ENCODE results near the gene PEX1.
A peak's percentile ranks its signal among the peaks of the same experiment; 100 is the strongest.

Gene PEX1

DNA sequence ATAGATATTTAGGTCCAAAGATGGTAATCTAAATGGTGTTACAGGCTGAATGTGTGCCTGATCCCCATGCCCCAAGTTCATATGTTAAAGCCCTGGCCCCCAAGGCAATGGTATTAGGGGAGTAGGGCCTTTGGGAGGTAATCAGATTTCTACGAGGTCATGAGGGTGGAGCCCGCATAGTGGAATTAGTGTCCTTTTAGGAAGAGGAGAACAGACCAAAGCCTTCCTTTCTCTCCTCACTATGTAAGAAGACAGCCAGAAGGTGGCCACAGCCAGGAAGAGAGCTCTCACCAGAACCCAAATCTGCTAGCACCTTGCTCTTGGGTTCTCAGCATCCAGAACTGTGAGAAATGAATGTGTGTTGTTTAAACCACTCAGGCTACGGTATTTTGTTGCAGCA lies 65.8 kb downstream of the PEX1 start:
- Histone ChIP-seq H3K36me3 (ENCODE audit: control insufficient read depth, insufficient read depth, low read length) (no peaks in the 10 kb centered on the region), H3K27ac (ENCODE audit: insufficient read depth, low read depth, low read length, poor library complexity, severe bottlenecking) (no peak overlapping the region)
- 97 to 99% methylated on average over 3 of the region's 3 CpGs for WGBS, 2 experiments

DNA sequence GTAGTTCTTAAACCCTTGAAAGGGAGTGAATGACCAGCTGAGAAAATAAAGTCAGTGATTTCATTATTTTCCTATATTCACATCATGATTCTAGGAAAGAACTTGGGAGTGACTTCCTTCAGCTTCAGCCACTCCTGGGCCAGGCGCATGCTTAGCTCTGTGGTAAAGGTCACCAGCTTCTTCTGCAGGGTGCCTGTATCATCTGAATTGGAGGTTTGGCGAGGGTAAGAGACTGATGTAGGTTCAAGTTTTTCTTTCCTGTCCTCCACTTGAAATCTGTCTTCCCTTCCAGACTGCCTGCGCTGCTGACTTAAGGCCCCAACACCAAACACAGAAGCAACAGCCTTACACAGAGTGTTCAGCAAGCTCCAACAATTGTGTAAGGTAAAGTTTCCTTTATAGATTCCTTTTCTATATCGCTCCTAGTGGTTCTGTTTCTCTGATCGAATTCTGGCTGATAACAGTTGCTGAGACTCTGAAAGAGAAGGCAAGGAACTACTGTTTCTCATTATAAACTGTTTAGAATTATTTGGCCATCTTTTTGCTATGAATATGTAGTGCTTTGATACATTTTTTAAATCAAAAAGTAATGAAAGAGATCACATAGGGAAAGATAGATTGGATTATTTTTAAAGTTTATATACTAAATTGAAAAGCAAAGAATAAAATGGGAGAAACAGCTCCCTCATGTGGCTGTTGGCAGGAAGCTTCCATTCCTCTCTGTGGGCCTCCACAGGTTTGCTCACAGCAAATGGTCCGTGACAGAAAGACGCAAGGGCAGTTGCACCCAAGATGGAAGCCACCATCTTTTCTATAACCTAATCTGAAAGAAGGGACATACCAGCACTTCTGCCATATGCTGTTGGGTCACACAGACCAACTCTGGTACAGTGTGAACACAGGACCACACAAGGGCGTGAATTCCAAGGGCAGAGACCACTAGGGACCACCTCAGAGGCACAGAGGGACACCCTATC lies 67.0 kb downstream of the PEX1 start:
- H3K36me3 ChIP-seq (ENCODE audit: control insufficient read depth, insufficient read depth, low read length), result peaks cover 6% of the 10 kb centered on the region
- no peaks in the 10 kb centered on the region for H3K27me3 ChIP-seq (ENCODE audit: control insufficient read depth, insufficient read depth, low read length, poor library complexity, severe bottlenecking)
- H3K9me3 ChIP-seq (ENCODE audit: control insufficient read depth, low read length), result no peaks in the 10 kb centered on the region
- H3K27ac ChIP-seq (ENCODE audit: insufficient read depth, low read depth, low read length, poor library complexity, severe bottlenecking), result no peak overlapping the region
- 79 to 83% methylated on average over 8 of the region's 8 CpGs for WGBS, 2 experiments
- no peaks in the 10 kb centered on the region for H3K4me1 ChIP-seq (ENCODE audit: control insufficient read depth, insufficient read depth, low read length)
- no peak overlapping the region for H3K4me3 ChIP-seq (ENCODE audit: insufficient read depth, low read depth, low read length)

More for the DNA sequence above, 65.8 kb downstream of the PEX1 start:
- H3K9me3 ChIP-seq (ENCODE audit: control insufficient read depth, low read length), result no peaks in the 10 kb centered on the region
- H3K27me3 ChIP-seq (ENCODE audit: control insufficient read depth, insufficient read depth, low read length, poor library complexity, severe bottlenecking), result no peaks in the 10 kb centered on the region
- no peak overlapping the region for H3K4me3 ChIP-seq (ENCODE audit: insufficient read depth, low read depth, low read length)
- H3K4me1 ChIP-seq (ENCODE audit: control insufficient read depth, insufficient read depth, low read length), result no peaks in the 10 kb centered on the region

DNA sequence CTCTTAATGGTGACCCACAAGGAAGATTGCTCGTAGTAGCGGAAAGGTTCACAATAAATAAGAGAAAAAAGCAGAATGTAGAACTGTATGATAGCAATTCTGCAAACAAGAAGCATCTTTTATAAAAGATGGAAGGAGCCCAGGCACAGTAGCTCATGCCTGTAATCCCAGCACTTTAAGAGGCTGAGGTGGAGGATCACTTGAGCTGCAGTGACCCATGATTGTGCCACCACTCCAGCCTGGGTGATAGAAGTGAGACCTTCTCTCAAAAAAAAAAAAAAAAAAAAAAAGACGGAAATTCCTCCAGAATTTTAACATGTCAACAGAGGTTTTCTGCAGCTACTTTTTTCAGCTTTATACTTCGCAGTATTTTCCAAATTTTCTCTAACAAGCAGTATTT lies 67.8 kb downstream of the PEX1 start:
- no peaks in the 10 kb centered on the region for H3K9me3 ChIP-seq (ENCODE audit: control insufficient read depth, low read length)
- H3K27me3 ChIP-seq (ENCODE audit: control insufficient read depth, insufficient read depth, low read length, poor library complexity, severe bottlenecking), result no peaks in the 10 kb centered on the region
- H3K27ac ChIP-seq (ENCODE audit: insufficient read depth, low read depth, low read length, poor library complexity, severe bottlenecking), result no peak overlapping the region
- H3K4me3 ChIP-seq (ENCODE audit: insufficient read depth, low read depth, low read length), result no peak overlapping the region
- H3K4me1 ChIP-seq (ENCODE audit: control insufficient read depth, insufficient read depth, low read length), result no peaks in the 10 kb centered on the region
- 84 to 91% methylated on average over 4 of the region's 4 CpGs for WGBS, 2 experiments
- peaks cover 14% of the 10 kb centered on the region for H3K36me3 ChIP-seq (ENCODE audit: control insufficient read depth, insufficient read depth, low read length)

DNA sequence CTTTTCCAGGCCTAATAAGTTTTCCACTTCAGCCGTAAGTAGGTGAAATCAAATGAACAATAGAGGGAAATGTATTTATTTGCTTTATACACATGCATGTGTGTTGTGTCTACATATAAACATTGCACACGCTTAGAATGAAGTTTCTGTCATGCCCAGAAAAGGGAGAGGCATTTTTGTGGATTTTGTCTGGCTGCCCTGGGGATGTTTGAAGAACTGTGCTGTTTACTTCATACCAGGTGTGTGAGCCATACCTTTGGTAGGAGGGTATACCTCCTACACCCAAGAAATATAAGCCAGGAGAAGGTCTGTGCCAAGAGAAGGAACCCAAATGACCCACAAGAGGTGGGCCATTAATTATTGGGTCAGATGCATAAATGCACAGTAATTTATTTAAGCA lies 68.2 kb downstream of the PEX1 start:
- Histone ChIP-seq H3K27ac (ENCODE audit: insufficient read depth, low read depth, low read length, poor library complexity, severe bottlenecking) (no peak overlapping the region), H3K4me1 (ENCODE audit: control insufficient read depth, insufficient read depth, low read length) (no peaks in the 10 kb centered on the region), H3K27me3 (ENCODE audit: control insufficient read depth, insufficient read depth, low read length, poor library complexity, severe bottlenecking) (no peaks in the 10 kb centered on the region), H3K36me3 (ENCODE audit: control insufficient read depth, insufficient read depth, low read length) (peaks cover 15% of the 10 kb centered on the region), H3K9me3 (ENCODE audit: control insufficient read depth, low read length) (no peaks in the 10 kb centered on the region), H3K4me3 (ENCODE audit: insufficient read depth, low read depth, low read length) (no peak overlapping the region)
- WGBS, 2 experiments, result 88 to 93% methylated on average over 2 of the region's 2 CpGs

DNA sequence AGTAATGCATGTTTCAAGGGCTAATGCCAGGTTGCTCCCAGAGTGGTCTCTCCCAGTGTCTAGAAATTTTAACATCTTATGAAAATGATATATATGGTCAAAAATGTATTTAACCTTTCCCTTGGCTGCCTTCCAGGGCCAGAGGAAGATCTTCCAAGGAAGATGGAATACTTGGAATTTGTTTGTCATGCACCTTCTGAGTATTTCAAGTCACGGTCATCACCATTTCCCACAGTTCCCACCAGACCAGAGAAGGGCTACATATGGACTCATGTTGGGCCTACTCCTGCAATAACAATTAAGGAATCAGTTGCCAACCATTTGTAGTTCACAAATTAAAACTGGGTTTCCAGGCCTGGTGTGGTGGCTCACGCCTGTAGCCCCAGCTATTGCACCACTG lies 72.1 kb downstream of the PEX1 start:
- H3K4me3 ChIP-seq (ENCODE audit: insufficient read depth, low read depth, low read length), result no peak overlapping the region
- no peaks in the 10 kb centered on the region for H3K9me3 ChIP-seq (ENCODE audit: control insufficient read depth, low read length)
- no peaks in the 10 kb centered on the region for H3K27me3 ChIP-seq (ENCODE audit: control insufficient read depth, insufficient read depth, low read length, poor library complexity, severe bottlenecking)
- no peaks in the 10 kb centered on the region for H3K4me1 ChIP-seq (ENCODE audit: control insufficient read depth, insufficient read depth, low read length)
- peaks cover 42% of the 10 kb centered on the region for H3K36me3 ChIP-seq (ENCODE audit: control insufficient read depth, insufficient read depth, low read length)
- WGBS, 2 experiments, result 92 to 96% methylated on average over 2 of the region's 2 CpGs
- no peak overlapping the region for H3K27ac ChIP-seq (ENCODE audit: insufficient read depth, low read depth, low read length, poor library complexity, severe bottlenecking)

DNA sequence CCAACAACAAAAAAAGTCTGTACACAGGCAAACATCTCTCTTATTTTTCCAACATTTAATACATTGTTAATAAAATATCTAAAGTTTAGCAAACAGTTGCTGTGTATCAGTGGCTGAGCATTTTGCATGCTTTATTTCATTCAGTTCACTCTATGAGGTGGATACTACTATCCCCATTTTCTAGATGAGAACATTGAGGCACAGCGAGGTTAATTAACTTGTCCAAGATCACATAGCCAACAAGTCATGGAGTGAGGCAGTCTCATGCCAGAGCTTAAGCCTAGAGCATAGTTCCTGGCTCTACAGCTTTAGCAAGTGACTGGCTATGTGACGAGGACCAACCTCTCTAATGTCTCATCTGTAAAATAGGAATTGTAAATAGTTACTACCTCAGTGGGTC lies 76.7 kb downstream of the PEX1 start:
- 93 to 98% methylated on average over 2 of the region's 2 CpGs for WGBS, 2 experiments
- no peaks in the 10 kb centered on the region for H3K27me3 ChIP-seq (ENCODE audit: control insufficient read depth, insufficient read depth, low read length, poor library complexity, severe bottlenecking)
- H3K9me3 ChIP-seq (ENCODE audit: control insufficient read depth, low read length), result no peaks in the 10 kb centered on the region
- H3K4me3 ChIP-seq (ENCODE audit: insufficient read depth, low read depth, low read length), result no peak overlapping the region
- no peak overlapping the region for H3K27ac ChIP-seq (ENCODE audit: insufficient read depth, low read depth, low read length, poor library complexity, severe bottlenecking)
- H3K36me3 ChIP-seq (ENCODE audit: control insufficient read depth, insufficient read depth, low read length), result peaks cover 49% of the 10 kb centered on the region
- H3K4me1 ChIP-seq (ENCODE audit: control insufficient read depth, insufficient read depth, low read length), result no peaks in the 10 kb centered on the region

DNA sequence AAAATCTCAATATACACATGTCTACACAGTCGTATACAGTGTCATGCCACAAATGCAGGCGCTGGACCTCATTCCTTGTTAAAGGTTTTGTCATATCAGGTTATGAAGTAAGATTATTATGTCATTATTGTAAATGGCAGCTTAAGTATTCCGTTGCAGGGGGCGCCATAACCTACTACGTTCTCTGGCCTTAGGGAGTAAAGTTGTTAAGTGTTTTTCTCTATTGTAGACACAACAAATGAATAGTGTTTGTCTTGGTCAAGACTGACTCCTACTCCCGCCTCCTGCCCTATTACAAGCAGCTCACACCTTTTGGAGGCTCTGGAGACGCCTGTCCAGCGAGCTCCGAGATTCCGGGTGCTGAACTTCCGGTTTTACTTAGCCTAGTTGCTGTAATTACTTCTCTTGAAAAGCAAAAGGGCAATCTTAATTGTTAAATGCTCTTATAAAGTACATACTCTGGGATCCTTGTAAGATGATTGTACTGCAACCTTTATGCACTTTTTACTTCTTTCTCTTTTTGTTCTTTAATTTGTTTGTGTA lies 80.0 kb downstream of the PEX1 start:
- peaks cover 29% of the 10 kb centered on the region for H3K36me3 ChIP-seq (ENCODE audit: control insufficient read depth, insufficient read depth, low read length)
- no peaks in the 10 kb centered on the region for H3K4me1 ChIP-seq (ENCODE audit: control insufficient read depth, insufficient read depth, low read length)
- H3K4me3 ChIP-seq (ENCODE audit: insufficient read depth, low read depth, low read length), result peak overlapping the region; percentile 98
- no peaks in the 10 kb centered on the region for H3K27me3 ChIP-seq (ENCODE audit: control insufficient read depth, insufficient read depth, low read length, poor library complexity, severe bottlenecking)
- H3K9me3 ChIP-seq (ENCODE audit: control insufficient read depth, low read length), result no peaks in the 10 kb centered on the region
- 12 to 14% methylated on average over 10 to 11 of the region's 11 CpGs for WGBS, 2 experiments
- H3K27ac ChIP-seq (ENCODE audit: insufficient read depth, low read depth, low read length, poor library complexity, severe bottlenecking), result peak overlapping the region; percentile 26

DNA sequence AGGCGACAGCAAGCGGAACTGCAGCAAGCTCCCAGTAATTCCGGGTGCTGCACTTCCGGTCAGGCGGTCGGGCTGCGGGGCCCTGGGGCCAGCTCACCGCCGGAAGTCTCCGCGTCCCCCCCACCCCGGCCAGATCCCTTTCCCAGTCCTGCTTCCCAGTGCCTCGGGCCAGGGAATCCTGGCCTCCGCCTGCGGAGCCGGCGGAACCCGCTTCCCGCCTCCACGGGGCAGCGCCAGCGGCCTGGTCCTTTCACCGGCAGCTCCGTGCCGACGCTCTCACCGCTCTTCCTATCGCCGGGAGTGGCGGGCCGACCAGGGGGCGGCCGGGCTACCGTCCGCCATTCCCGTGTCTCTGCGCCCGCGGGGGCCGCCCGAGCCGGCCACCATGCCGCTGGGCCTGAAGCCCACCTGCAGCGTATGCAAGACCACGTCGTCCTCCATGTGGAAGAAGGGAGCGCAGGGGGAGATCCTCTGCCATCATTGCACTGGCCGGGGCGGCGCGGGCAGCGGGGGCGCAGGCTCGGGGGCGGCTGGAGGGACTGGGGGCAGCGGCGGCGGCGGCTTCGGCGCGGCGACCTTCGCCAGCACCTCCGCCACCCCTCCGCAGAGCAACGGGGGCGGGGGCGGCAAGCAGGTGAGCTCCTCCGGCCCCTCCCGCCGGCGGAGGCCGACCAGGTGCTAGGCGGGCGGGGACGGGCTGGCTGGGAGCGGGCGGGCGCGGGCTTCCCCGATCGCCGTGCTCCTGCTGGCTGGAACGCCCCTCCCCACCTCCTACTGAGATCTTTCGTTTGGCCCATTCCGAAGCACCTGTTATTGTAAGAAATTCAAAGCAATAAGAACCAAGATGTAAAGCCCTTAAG lies 80.7 kb downstream of the PEX1 start, which contains the start of gene GATAD1:
Gene GATAD1, plus strand, starts transcription at position 138 of the 860 bp plus-strand sequence. Its CDS starts 248 bp downstream, at position 386.
- WGBS, 2 experiments, result 0% methylated on average over 87 of the region's 87 CpGs
- Histone ChIP-seq H3K27ac (ENCODE audit: insufficient read depth, low read depth, low read length, poor library complexity, severe bottlenecking) (peak within 1 kb of the TSS; percentile 83), H3K9me3 (ENCODE audit: control insufficient read depth, low read length) (no peaks in the 10 kb centered on the region), H3K27me3 (ENCODE audit: control insufficient read depth, insufficient read depth, low read length, poor library complexity, severe bottlenecking) (no peaks in the 10 kb centered on the region), H3K4me3 (ENCODE audit: insufficient read depth, low read depth, low read length) (peak within 1 kb of the TSS; percentile 98), H3K36me3 (ENCODE audit: control insufficient read depth, insufficient read depth, low read length) (peaks cover 24% of the 10 kb centered on the region), H3K4me1 (ENCODE audit: control insufficient read depth, insufficient read depth, low read length) (no peaks in the 10 kb centered on the region)

DNA sequence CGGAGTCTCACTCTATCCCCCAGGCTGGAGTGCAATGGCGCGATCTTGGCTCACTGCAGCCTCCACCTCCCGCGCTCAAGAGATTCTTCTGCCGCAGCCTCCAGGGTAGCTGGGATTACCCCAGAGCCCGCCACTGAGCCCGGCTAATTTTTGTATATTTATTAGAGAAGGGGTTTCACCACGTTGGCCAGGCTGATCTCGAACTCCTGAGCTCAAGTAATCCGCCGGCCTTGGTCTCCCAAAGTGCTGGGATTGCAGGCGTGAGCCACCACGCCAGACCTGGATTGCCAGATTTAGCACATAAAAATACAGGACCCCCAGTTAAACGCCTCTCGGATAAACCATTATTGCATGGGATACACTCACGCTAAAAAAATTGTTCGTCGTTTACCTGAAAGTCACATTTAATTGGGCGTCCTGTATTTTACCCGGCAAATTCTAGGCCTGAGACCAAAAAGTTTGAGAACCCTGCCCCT lies 81.4 kb downstream of the PEX1 start:
- Histone ChIP-seq H3K27me3 (ENCODE audit: control insufficient read depth, insufficient read depth, low read length, poor library complexity, severe bottlenecking) (no peaks in the 10 kb centered on the region), H3K36me3 (ENCODE audit: control insufficient read depth, insufficient read depth, low read length) (peaks cover 17% of the 10 kb centered on the region), H3K4me3 (ENCODE audit: insufficient read depth, low read depth, low read length) (peak overlapping the region; percentile 98), H3K4me1 (ENCODE audit: control insufficient read depth, insufficient read depth, low read length) (no peaks in the 10 kb centered on the region), H3K9me3 (ENCODE audit: control insufficient read depth, low read length) (no peaks in the 10 kb centered on the region), H3K27ac (ENCODE audit: insufficient read depth, low read depth, low read length, poor library complexity, severe bottlenecking) (no peak overlapping the region)
- WGBS, 2 experiments, result 58 to 61% methylated on average over 21 of the region's 21 CpGs

All from ectodermal cell (in vitro differentiated cells).